GM21360 (cell line): ENCODE data around the gene OR51Q1.
A peak's percentile ranks its signal among the peaks of the same experiment; 100 is the strongest.

Experiments
- ATAC-seq: cut with Tn5 transposase; IDR thresholded peaks from one replicate; pipeline ENCODE4 v1.9.1; 2021; ENCODE audit warnings: mild to moderate bottlenecking, moderate library complexity; ENCODE audit not compliant: unreplicated experiment

The OR51Q1 gene

GRCh38 chr11:5421811-5422210, at the start of gene OR51Q1:
Gene OR51Q1, plus strand, starts transcription at chr11:5422111. Its CDS starts 90 bp downstream, at chr11:5422201.
- no peak for ATAC-seq

- peak; percentile 93 for ATAC-seq
Observed at GRCh38 chr11:5380740-5381342, 41.1 kb upstream of the OR51Q1 start.

- no peak for ATAC-seq
Observed at GRCh38 chr11:5383576-5383975, 38.3 kb upstream of the OR51Q1 start, which contains the start of gene OR51M1. Gene OR51M1, plus strand, starts transcription at chr11:5383812. Its CDS starts 5,587 bp downstream, at chr11:5389399.

- no peak for ATAC-seq
Observed at GRCh38 chr11:5384335-5384734, 37.6 kb upstream of the OR51Q1 start.

GRCh38 chr11:5390210-5390609, 31.7 kb upstream of the OR51Q1 start:
- ATAC-seq: no peak

- ATAC-seq: no peak
Observed at GRCh38 chr11:5394091-5394490, 27.8 kb upstream of the OR51Q1 start.

GRCh38 chr11:5398936-5399335, 23.0 kb upstream of the OR51Q1 start:
- ATAC-seq: no peak

- ATAC-seq: no peak
Observed at GRCh38 chr11:5405173-5405572, 16.7 kb upstream of the OR51Q1 start.

- ATAC-seq: no peak
Observed at GRCh38 chr11:5420993-5421392, 918 bp upstream of the OR51Q1 start.

GRCh38 chr11:5423131-5423530, 1.2 kb downstream of the OR51Q1 start:
- ATAC-seq: no peak

GRCh38 chr11:5441414-5441813, 19.5 kb downstream of the OR51Q1 start, which contains the start of gene OR51I1:
Gene OR51I1, minus strand, starts transcription at chr11:5441514. Its CDS starts 0 bp downstream, at chr11:5441514.
- no peak for ATAC-seq

- ATAC-seq: no peak
Observed at GRCh38 chr11:5443835-5444393, 22.0 kb downstream of the OR51Q1 start.

- ATAC-seq: no peak
Observed at GRCh38 chr11:5449023-5449422, 27.1 kb downstream of the OR51Q1 start, which contains the start of gene OR51I2. Gene OR51I2, plus strand, starts transcription at chr11:5449323. Its CDS starts 4,166 bp downstream, at chr11:5453489.

GRCh38 chr11:5449432-5449831, 27.5 kb downstream of the OR51Q1 start:
- ATAC-seq: no peak

GRCh38 chr11:5460983-5461621, 39.2 kb downstream of the OR51Q1 start:
- ATAC-seq: no peak

- ATAC-seq: no peak
Observed at GRCh38 chr11:5467527-5467926, 45.6 kb downstream of the OR51Q1 start.
